Uterus (tissue), 2 donors: ENCODE data around the gene GLS.

ENCODE experiments used
- CTCF ChIP-seq, 4 experiments: fragments of 200-600 bp in 2 of 4; fragments of 450-650 bp in 2 of 4; sonication (generic) in 2 of 4; IDR thresholded peaks; one replicate each; pipeline ENCODE4 v1.5.1; 2016 to 2019; ENCODE audit warnings: antibody characterized with exemption in 4 of 4, mild to moderate bottlenecking in 2 of 4, moderate library complexity in 1 of 4
- POLR2A ChIP-seq, 2 donors: fragments of 450-650 bp; IDR thresholded peaks; one replicate each; pipeline ENCODE4 v1.6.1; 2016; ENCODE audit warnings: antibody characterized with exemption in 2 of 2, mild to moderate bottlenecking in 1 of 2, moderate library complexity in 1 of 2

GRCh38 chr2:190853531-190854383 is 26.9 kb upstream of the GLS start:
- TF ChIP-seq POLR2A (IDR thresholded peaks at IDR 0.05) (no peak), CTCF (IDR thresholded peaks at IDR 0.05) (no peak)
